Measurements from ENCODE around the gene CMTM6. TPM values are rescaled to one million over a fixed set of nuclear protein-coding genes. Genes with fewer than 3 reads are reported as not detected.

CMTM6 gene
- polyA plus RNA-seq, 2 donors: 19.2 to 21.9 TPM

DNA sequence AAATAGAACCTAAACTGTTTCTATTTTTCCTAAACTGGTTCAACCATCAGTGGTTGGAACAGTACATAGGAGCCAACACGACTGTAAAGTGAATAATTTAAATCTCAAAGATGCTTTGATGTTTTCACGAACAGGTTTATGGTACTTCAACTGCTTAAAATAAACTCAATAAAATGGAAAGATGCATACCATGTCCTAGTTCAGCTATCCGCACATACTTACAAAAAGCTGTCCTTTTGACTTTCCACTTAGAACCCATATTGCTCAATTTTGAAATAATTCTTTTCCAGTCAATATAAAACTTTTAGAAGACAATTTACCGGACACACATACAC is 902 bp downstream of the CMTM6 start:
- WGBS, 2 donors: 4 to 7% methylated on average over 4 of the region's 4 CpGs
- H3K9me3 ChIP-seq (ENCODE audit: control insufficient read depth in 2 of 2, insufficient read depth in 1 of 2, low read depth in 1 of 2, low read length in 1 of 2): no peaks in the 10 kb centered on the region
- no peaks in the 10 kb centered on the region for H3K27me3 ChIP-seq (ENCODE audit: control insufficient read depth in 1 of 2, insufficient read depth in 2 of 2, low read length in 2 of 2)
- H3K36me3 ChIP-seq (ENCODE audit: control insufficient read depth in 2 of 2, insufficient read depth in 2 of 2, low read length in 1 of 2): no peaks in the 10 kb centered on the region
- no peaks in the 10 kb centered on the region for H3K4me1 ChIP-seq (ENCODE audit: control insufficient read depth in 2 of 2, insufficient read depth in 2 of 2, low read length in 1 of 2)
- peak overlapping the region; percentile 95 to 96 for H3K27ac ChIP-seq (ENCODE audit: low read depth in 2 of 2, low read length in 1 of 2)
- peak overlapping the region; percentile 79 to 92 for H3K4me3 ChIP-seq (ENCODE audit: low read depth in 1 of 2, low read length in 2 of 2)

DNA sequence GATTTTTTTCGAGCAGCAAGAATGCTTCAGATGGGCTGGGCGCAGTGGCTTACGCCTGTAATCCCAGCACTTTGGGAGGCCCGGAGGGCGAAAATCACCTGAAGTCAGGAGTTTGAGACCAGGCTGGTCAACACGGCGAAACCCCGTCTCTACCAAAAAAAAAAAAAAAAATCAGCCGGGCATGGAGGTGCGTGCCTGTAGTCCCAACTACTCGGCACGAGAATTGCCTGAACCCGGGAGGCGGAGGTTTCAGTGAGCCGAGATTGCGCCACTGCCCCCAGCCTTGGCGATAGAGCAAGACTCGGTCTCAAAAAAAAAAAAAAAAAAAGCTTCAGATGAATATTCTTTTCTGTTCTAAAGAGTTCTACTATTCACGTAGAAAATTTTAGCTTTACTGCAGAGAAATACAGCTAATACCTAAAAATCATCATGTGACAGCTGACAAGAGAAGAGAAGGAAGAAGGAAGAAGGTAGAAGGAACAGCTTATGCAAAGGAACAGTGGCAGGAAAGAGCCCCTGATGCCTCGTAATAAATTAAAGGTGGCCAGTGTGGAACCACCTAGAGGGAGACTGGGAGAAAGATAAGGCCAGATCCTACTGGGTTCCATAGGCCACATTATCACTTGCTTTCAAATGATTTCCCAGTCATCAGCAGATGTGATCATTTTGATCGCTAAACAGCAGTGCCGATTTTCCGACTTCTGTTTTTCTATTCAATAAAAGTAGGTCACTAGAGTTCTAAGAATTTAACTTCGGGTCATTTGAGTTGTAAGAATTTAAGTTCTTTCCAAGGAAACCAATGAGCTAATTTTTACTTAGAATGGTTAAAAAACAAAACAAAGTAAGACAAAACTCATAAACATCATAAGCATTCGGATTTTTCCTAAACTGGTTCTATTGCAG is 1.5 kb downstream of the CMTM6 start:
- H3K4me3 ChIP-seq (ENCODE audit: low read depth in 1 of 2, low read length in 2 of 2): peak overlapping the region in 1 of 2 donors; percentile 92
- no peaks in the 10 kb centered on the region for H3K27me3 ChIP-seq (ENCODE audit: control insufficient read depth in 1 of 2, insufficient read depth in 2 of 2, low read length in 2 of 2)
- H3K27ac ChIP-seq (ENCODE audit: low read depth in 2 of 2, low read length in 1 of 2): no peak overlapping the region
- H3K9me3 ChIP-seq (ENCODE audit: control insufficient read depth in 2 of 2, insufficient read depth in 1 of 2, low read depth in 1 of 2, low read length in 1 of 2): no peaks in the 10 kb centered on the region
- 78% methylated on average over 25 of the region's 25 CpGs for WGBS, 2 donors
- H3K36me3 ChIP-seq (ENCODE audit: control insufficient read depth in 2 of 2, insufficient read depth in 2 of 2, low read length in 1 of 2): no peaks in the 10 kb centered on the region
- H3K4me1 ChIP-seq (ENCODE audit: control insufficient read depth in 2 of 2, insufficient read depth in 2 of 2, low read length in 1 of 2): no peaks in the 10 kb centered on the region

DNA sequence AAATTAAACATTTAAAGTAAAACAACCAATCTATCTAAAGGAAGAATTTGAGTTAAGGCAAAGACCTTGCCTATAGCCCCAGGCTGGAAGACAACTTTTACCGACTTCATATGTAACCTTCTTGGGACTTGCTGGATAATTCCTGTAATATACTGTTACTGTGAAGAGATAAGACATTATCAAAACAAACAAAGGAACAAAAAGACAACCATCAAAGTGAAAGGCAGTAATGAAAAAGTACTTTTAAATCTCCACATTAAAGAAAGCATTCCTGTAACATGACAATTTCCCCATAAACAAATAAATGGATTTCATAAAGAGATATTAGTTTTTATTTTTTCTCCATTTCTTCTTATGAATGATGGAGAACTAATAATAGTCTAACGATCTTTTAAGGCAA is 2.4 kb downstream of the CMTM6 start:
- peaks cover 0 to 2% of the 10 kb centered on the region in 2 donors for H3K4me1 ChIP-seq (ENCODE audit: control insufficient read depth in 2 of 2, insufficient read depth in 2 of 2, low read length in 1 of 2)
- no peaks in the 10 kb centered on the region for H3K9me3 ChIP-seq (ENCODE audit: control insufficient read depth in 2 of 2, insufficient read depth in 1 of 2, low read depth in 1 of 2, low read length in 1 of 2)
- no peaks in the 10 kb centered on the region for H3K36me3 ChIP-seq (ENCODE audit: control insufficient read depth in 2 of 2, insufficient read depth in 2 of 2, low read length in 1 of 2)
- 69 to 71% methylated on average over 2 of the region's 2 CpGs for WGBS, 2 donors
- no peaks in the 10 kb centered on the region for H3K27me3 ChIP-seq (ENCODE audit: control insufficient read depth in 1 of 2, insufficient read depth in 2 of 2, low read length in 2 of 2)
- H3K27ac ChIP-seq (ENCODE audit: low read depth in 2 of 2, low read length in 1 of 2): no peak overlapping the region
- H3K4me3 ChIP-seq (ENCODE audit: low read depth in 1 of 2, low read length in 2 of 2): no peak overlapping the region

DNA sequence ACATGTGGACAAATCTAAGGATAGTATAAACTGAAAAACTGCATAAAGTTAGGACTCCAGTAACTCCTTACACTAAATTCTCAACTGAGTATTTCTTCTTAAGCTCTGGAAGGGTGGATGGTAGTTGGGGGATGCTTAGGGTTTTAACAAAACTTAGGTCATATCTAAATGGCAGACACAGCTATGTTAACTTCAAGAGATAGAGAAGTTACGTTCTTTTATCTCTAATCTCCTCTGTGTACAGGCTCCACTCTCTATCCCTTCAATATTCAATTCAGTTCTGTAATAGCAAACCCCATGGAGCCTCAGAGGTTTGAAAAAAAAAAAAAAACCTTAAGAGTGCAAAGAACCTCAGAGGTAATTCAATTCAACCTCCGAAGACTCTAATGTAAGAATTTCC is 3.1 kb downstream of the CMTM6 start:
- H3K27ac ChIP-seq (ENCODE audit: low read depth in 2 of 2, low read length in 1 of 2): no peak overlapping the region
- no peaks in the 10 kb centered on the region for H3K27me3 ChIP-seq (ENCODE audit: control insufficient read depth in 1 of 2, insufficient read depth in 2 of 2, low read length in 2 of 2)
- H3K4me1 ChIP-seq (ENCODE audit: control insufficient read depth in 2 of 2, insufficient read depth in 2 of 2, low read length in 1 of 2): peaks cover 0 to 2% of the 10 kb centered on the region in 2 donors
- H3K36me3 ChIP-seq (ENCODE audit: control insufficient read depth in 2 of 2, insufficient read depth in 2 of 2, low read length in 1 of 2): no peaks in the 10 kb centered on the region
- WGBS, 2 donors: 86 to 94% methylated on average over 2 of the region's 2 CpGs
- H3K4me3 ChIP-seq (ENCODE audit: low read depth in 1 of 2, low read length in 2 of 2): no peak overlapping the region
- no peaks in the 10 kb centered on the region for H3K9me3 ChIP-seq (ENCODE audit: control insufficient read depth in 2 of 2, insufficient read depth in 1 of 2, low read depth in 1 of 2, low read length in 1 of 2)

DNA sequence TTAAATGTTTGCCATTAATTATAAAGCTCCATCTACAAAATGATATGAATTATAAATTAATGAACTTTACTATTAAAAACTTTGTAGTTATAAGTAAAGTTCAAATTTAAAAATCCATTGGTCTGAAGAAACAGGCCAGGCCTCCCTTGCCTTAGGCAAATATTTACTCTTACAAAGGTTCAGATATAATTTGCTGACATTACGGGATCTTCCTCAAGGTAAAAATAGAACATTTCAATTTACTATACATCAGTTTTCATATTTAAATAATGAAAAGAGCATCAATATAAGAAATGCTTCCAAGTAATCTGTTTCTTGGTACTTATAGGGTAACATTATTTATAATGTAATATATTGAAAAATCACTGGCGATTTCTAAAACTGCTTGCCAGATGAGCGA is 3.7 kb downstream of the CMTM6 start:
- peaks cover 0 to 2% of the 10 kb centered on the region in 2 donors for H3K4me1 ChIP-seq (ENCODE audit: control insufficient read depth in 2 of 2, insufficient read depth in 2 of 2, low read length in 1 of 2)
- no peak overlapping the region for H3K4me3 ChIP-seq (ENCODE audit: low read depth in 1 of 2, low read length in 2 of 2)
- H3K36me3 ChIP-seq (ENCODE audit: control insufficient read depth in 2 of 2, insufficient read depth in 2 of 2, low read length in 1 of 2): no peaks in the 10 kb centered on the region
- no peaks in the 10 kb centered on the region for H3K27me3 ChIP-seq (ENCODE audit: control insufficient read depth in 1 of 2, insufficient read depth in 2 of 2, low read length in 2 of 2)
- 92% methylated on average over 3 of the region's 3 CpGs for WGBS, 2 donors
- no peaks in the 10 kb centered on the region for H3K9me3 ChIP-seq (ENCODE audit: control insufficient read depth in 2 of 2, insufficient read depth in 1 of 2, low read depth in 1 of 2, low read length in 1 of 2)
- no peak overlapping the region for H3K27ac ChIP-seq (ENCODE audit: low read depth in 2 of 2, low read length in 1 of 2)

DNA sequence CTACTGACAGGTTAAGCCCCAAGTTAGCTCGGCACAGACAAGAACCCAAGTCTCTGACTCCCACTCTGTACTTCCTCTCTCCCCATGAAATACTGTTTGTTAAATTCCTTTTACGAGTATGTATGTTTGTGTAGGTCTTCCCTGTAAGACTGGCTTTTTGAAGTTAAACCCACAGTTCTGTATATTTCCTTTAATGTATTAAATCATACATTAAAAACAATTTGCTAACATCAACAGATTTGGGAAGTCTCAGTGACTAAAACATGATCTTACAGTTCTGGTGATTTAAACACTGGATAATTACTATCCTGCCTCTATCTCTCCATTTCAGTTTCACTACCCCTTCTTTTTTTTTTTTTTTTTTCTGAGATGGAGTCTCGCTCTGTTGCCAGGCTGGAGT is 4.4 kb downstream of the CMTM6 start:
- no peaks in the 10 kb centered on the region for H3K36me3 ChIP-seq (ENCODE audit: control insufficient read depth in 2 of 2, insufficient read depth in 2 of 2, low read length in 1 of 2)
- no peak overlapping the region for H3K27ac ChIP-seq (ENCODE audit: low read depth in 2 of 2, low read length in 1 of 2)
- peaks cover 0 to 2% of the 10 kb centered on the region in 2 donors for H3K4me1 ChIP-seq (ENCODE audit: control insufficient read depth in 2 of 2, insufficient read depth in 2 of 2, low read length in 1 of 2)

DNA sequence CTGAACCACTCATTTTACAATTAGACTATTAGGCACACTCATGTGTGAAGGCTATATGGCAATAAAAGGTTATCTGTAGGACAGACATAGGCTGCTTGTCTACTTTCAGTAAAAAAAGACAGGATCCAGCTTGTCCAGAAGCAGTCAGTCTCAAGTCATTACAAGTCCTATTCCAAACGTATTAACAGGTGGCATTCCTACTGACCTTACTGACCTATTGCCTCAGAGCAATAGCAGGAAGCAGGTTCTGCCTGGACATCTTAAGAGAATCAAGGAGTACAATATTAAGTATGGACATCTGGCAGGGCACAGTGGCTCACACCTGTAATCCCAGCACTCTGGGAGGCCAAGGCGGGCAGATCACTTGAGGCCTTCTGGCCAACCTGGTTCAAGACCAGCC is 7.0 kb downstream of the CMTM6 start:
- Histone ChIP-seq H3K36me3 (ENCODE audit: control insufficient read depth in 2 of 2, insufficient read depth in 2 of 2, low read length in 1 of 2) (no peaks in the 10 kb centered on the region), H3K27me3 (ENCODE audit: control insufficient read depth in 1 of 2, insufficient read depth in 2 of 2, low read length in 2 of 2) (no peaks in the 10 kb centered on the region), H3K27ac (ENCODE audit: low read depth in 2 of 2, low read length in 1 of 2) (no peak overlapping the region), H3K4me3 (ENCODE audit: low read depth in 1 of 2, low read length in 2 of 2) (no peak overlapping the region), H3K9me3 (ENCODE audit: control insufficient read depth in 2 of 2, insufficient read depth in 1 of 2, low read depth in 1 of 2, low read length in 1 of 2) (no peaks in the 10 kb centered on the region), H3K4me1 (ENCODE audit: control insufficient read depth in 2 of 2, insufficient read depth in 2 of 2, low read length in 1 of 2) (peaks cover 0 to 2% of the 10 kb centered on the region in 2 donors)
- WGBS, 2 donors: 57 to 71% methylated on average over 2 of the region's 2 CpGs

More for the DNA sequence above, 4.4 kb downstream of the CMTM6 start:
- WGBS, 2 donors: 85 to 89% methylated on average over 3 of the region's 3 CpGs
- H3K4me3 ChIP-seq (ENCODE audit: low read depth in 1 of 2, low read length in 2 of 2): no peak overlapping the region
- no peaks in the 10 kb centered on the region for H3K27me3 ChIP-seq (ENCODE audit: control insufficient read depth in 1 of 2, insufficient read depth in 2 of 2, low read length in 2 of 2)
- no peaks in the 10 kb centered on the region for H3K9me3 ChIP-seq (ENCODE audit: control insufficient read depth in 2 of 2, insufficient read depth in 1 of 2, low read depth in 1 of 2, low read length in 1 of 2)

DNA sequence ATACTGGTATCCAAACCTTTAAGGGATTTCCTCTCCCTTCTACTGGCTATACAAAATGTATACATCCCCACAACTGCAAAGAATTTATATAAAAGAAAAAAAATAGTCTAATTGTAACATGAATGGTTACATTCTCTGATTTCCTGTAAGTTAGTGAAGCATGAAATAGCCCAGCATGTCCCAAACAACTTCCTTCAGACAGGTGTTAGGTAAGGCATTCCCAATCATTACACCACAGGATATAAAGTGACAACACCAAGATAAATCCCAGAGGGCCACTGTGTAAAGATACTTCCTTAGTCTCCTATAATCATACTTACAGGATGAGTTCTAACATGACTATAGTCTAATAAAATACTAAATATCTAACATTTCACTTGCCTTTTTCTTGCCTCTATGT is 7.6 kb downstream of the CMTM6 start:
- no peaks in the 10 kb centered on the region for H3K9me3 ChIP-seq (ENCODE audit: control insufficient read depth in 2 of 2, insufficient read depth in 1 of 2, low read depth in 1 of 2, low read length in 1 of 2)
- H3K4me3 ChIP-seq (ENCODE audit: low read depth in 1 of 2, low read length in 2 of 2): no peak overlapping the region
- no peaks in the 10 kb centered on the region for H3K36me3 ChIP-seq (ENCODE audit: control insufficient read depth in 2 of 2, insufficient read depth in 2 of 2, low read length in 1 of 2)
- no peaks in the 10 kb centered on the region for H3K27me3 ChIP-seq (ENCODE audit: control insufficient read depth in 1 of 2, insufficient read depth in 2 of 2, low read length in 2 of 2)
- H3K27ac ChIP-seq (ENCODE audit: low read depth in 2 of 2, low read length in 1 of 2): no peak overlapping the region
- peaks cover 0 to 2% of the 10 kb centered on the region in 2 donors for H3K4me1 ChIP-seq (ENCODE audit: control insufficient read depth in 2 of 2, insufficient read depth in 2 of 2, low read length in 1 of 2)

DNA sequence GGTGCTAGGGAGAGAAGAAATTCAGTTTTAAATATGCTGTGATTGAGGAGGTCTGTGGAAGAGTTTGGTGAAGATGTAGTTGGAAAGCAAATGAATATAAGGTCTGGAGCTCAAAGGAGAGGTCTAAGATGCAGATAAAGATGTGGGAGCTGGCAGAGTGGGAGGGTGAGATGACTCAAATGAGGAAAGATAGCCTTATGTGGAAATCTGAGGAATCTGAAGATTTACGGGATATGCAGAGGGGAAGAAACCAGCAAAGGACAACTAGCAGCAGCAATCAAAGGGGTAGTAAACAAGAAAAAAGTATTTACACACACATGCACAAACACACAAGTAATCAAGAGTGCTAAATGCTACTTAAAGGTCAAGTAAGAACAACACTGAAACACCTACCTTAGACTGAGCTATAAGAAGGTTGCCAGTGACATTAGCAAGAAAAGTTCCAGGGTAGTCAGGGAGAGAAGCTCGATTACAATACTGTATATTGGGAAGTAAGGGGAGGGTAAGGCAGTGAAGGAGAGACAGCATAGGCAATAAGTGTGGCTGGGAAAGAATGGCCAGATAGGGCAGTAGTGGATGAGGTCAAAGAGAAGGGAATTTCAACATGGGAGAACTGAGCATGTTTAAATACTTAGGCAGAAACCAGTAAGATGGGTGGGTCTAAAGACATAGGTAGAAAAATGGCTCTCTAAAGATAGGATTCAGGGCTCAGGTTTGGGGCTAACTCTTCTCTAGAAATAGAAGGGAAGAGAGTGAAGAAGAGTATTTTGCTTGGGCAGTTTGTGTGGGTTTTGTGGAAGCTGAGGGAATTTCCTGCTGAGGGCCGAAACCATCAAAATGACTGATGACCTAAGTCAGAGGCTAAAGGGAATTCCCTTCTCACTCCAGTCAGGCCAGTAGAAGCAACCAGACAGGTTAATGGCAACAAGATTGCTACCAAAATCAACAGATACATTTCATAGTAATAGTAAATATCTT is 8.9 kb downstream of the CMTM6 start:
- H3K9me3 ChIP-seq (ENCODE audit: control insufficient read depth in 2 of 2, insufficient read depth in 1 of 2, low read depth in 1 of 2, low read length in 1 of 2): no peaks in the 10 kb centered on the region
- H3K27ac ChIP-seq (ENCODE audit: low read depth in 2 of 2, low read length in 1 of 2): no peak overlapping the region
- no peaks in the 10 kb centered on the region for H3K27me3 ChIP-seq (ENCODE audit: control insufficient read depth in 1 of 2, insufficient read depth in 2 of 2, low read length in 2 of 2)
- no peaks in the 10 kb centered on the region for H3K36me3 ChIP-seq (ENCODE audit: control insufficient read depth in 2 of 2, insufficient read depth in 2 of 2, low read length in 1 of 2)
- H3K4me3 ChIP-seq (ENCODE audit: low read depth in 1 of 2, low read length in 2 of 2): no peak overlapping the region
- peaks cover 0 to 2% of the 10 kb centered on the region in 2 donors for H3K4me1 ChIP-seq (ENCODE audit: control insufficient read depth in 2 of 2, insufficient read depth in 2 of 2, low read length in 1 of 2)
- 73 to 75% methylated on average over 3 of the region's 3 CpGs for WGBS, 2 donors
